Lower leg skin (tissue), 3 donors: Measurements from ENCODE around the gene ITGA2B.

ENCODE experiments used
- CTCF ChIP-seq, 3 donors: fragments of 450-650 bp; IDR thresholded peaks; one replicate each; pipeline ENCODE4 v1.5.1; 2016; ENCODE audit warnings: antibody characterized with exemption in 3 of 3, mild to moderate bottlenecking in 3 of 3, moderate library complexity in 2 of 3
- POLR2A ChIP-seq, 2 donors: fragments of 450-650 bp; IDR thresholded peaks; one replicate each; pipeline ENCODE4 v1.6.1; 2016 to 2017; ENCODE audit warnings: antibody characterized with exemption in 2 of 2, mild to moderate bottlenecking in 1 of 2, moderate library complexity in 1 of 2

- TF ChIP-seq CTCF (IDR thresholded peaks at IDR 0.05), result no peak
- TF ChIP-seq POLR2A (IDR thresholded peaks at IDR 0.05), result no peak
Observed at GRCh38 chr17:44374306-44375195, 14.9 kb downstream of the ITGA2B start.
